Keratinocyte (primary cell): ENCODE data around the gene LYZL2. TPM values are rescaled to one million over a fixed set of nuclear protein-coding genes. Genes with fewer than 3 reads are reported as not detected.

Experiments used
- DNase-seq: peaks from one replicate; pipeline ENCODE4 v3.0.0-alpha.2; 2011; ENCODE audit warnings: low read depth, missing footprints, low spot score
- FAIRE-seq: peaks from 2 replicates; lab custom pipeline; 2011; peaks lifted over from hg19 to GRCh38; lab: Jason Lieb, UNC
- H2AFZ ChIP-seq: 2 replicates; pipeline ENCODE4 v1.6.0; 2012; ENCODE audit warnings: low read length, control low read depth, inconsistent platforms; ENCODE audit not compliant: control insufficient read depth
- H3K27ac ChIP-seq: 2 replicates; pipeline ENCODE4 v1.5.1; 2011; ENCODE audit warnings: low read length; ENCODE audit not compliant: control insufficient read depth, insufficient read depth
- H3K27me3 ChIP-seq: 3 replicates; pipeline ENCODE4 v1.6.0; 2011; ENCODE audit warnings: low read length; ENCODE audit not compliant: control insufficient read depth, insufficient read depth; ENCODE audit errors: extremely low read depth
- H3K36me3 ChIP-seq, 2 experiments: 2 replicates in 1 of 2; 3 replicates in 1 of 2; pipeline ENCODE4 v1.5.1; 2011; ENCODE audit warnings: low read length in 2 of 2, mild to moderate bottlenecking in 1 of 2; ENCODE audit not compliant: control insufficient read depth in 2 of 2, insufficient read depth in 2 of 2; ENCODE audit errors: extremely low read depth in 1 of 2
- H3K4me1 ChIP-seq: 3 replicates; pipeline ENCODE4 v1.5.1; 2011; ENCODE audit warnings: low read length; ENCODE audit not compliant: control insufficient read depth, insufficient read depth; ENCODE audit errors: extremely low read depth
- H3K4me2 ChIP-seq: 3 replicates; pipeline ENCODE4 v1.6.0; 2011; ENCODE audit warnings: low read depth, low read length; ENCODE audit not compliant: control insufficient read depth, insufficient read depth; ENCODE audit errors: extremely low read depth
- H3K4me3 ChIP-seq, 3 experiments: fragments of 200-600 bp in 1 of 3; sonication (generic) in 1 of 3; 2 replicates in 2 of 3; 3 replicates in 1 of 3; pipeline ENCODE4 v1.5.1; 2011 to 2016; ENCODE audit warnings: low read length in 3 of 3, mild to moderate bottlenecking in 3 of 3, control low read depth in 2 of 3, inconsistent platforms in 1 of 3, low read depth in 1 of 3, mixed read lengths in 1 of 3, mixed run types in 1 of 3, moderate library complexity in 1 of 3; ENCODE audit not compliant: control insufficient read depth in 2 of 3, insufficient read depth in 2 of 3; ENCODE audit errors: extremely low read depth in 1 of 3
- H3K79me2 ChIP-seq: 2 replicates; pipeline ENCODE4 v1.6.0; 2012; ENCODE audit warnings: low read length; ENCODE audit not compliant: control insufficient read depth, insufficient read depth
- H3K9ac ChIP-seq: 3 replicates; pipeline ENCODE4 v1.6.0; 2011; ENCODE audit warnings: low read length; ENCODE audit not compliant: control insufficient read depth, insufficient read depth; ENCODE audit errors: extremely low read depth
- H3K9me1 ChIP-seq: 3 replicates; pipeline ENCODE4 v1.6.0; 2011; ENCODE audit warnings: low read length; ENCODE audit not compliant: control insufficient read depth, insufficient read depth; ENCODE audit errors: extremely low read depth
- H3K9me3 ChIP-seq: 2 replicates; pipeline ENCODE4 v1.5.1; 2012; ENCODE audit warnings: low read depth, low read length; ENCODE audit not compliant: control insufficient read depth
- H4K20me1 ChIP-seq: 3 replicates; pipeline ENCODE4 v1.6.0; 2011; ENCODE audit warnings: low read length; ENCODE audit not compliant: control insufficient read depth, insufficient read depth; ENCODE audit errors: extremely low read depth
- CTCF ChIP-seq, 3 experiments: IDR thresholded peaks in 1 of 3; conservative IDR thresholded peaks in 1 of 3; optimal IDR thresholded peaks in 1 of 3; 2 replicates in 2 of 3; 3 replicates in 1 of 3; pipeline versions ENCODE3 to v1.5.1; 2011; ENCODE audit warnings: low read length in 3 of 3, mild to moderate bottlenecking in 3 of 3, moderate library complexity in 2 of 3, control low read depth in 1 of 3, inconsistent platforms in 1 of 3; ENCODE audit not compliant: insufficient read depth in 2 of 3; ENCODE audit errors: extremely low read depth in 1 of 3
- EZH2 ChIP-seq: IDR thresholded peaks from one replicate; pipeline ENCODE4 v1.6.1; 2012; ENCODE audit warnings: inconsistent platforms, mild to moderate bottlenecking, low read length, moderate library complexity
- dilution Hi-C: fragments of 300-500 bp; cut with MboI; formaldehyde crosslinking; loops from one replicate; pipeline ENCODE4 v1.7.0; 2020; ENCODE audit warnings: low sequenced_read_pairs; ENCODE audit not compliant: extremely low pct_ligation_motif_present
- polyA plus RNA-seq, 5 experiments: library from polyadenylated mRNA; depleted of rRNA in 3 of 5; stranded (reverse) in 3 of 5; stranded (forward) in 1 of 5; unstranded in 1 of 5; fragments of >200 nt; gene quantifications; 1 replicate in 1 of 5; 2 replicates in 3 of 5; 3 replicates in 1 of 5; pipeline versions ENCODE4 v1.2.1 to v1.2.3, GENCODE V29; 2011 to 2012; ENCODE audit warnings: missing spikeins in 2 of 5, low read depth in 1 of 5, low replicate concordance in 1 of 5

LYZL2 gene
- polyA plus RNA-seq, 1 donor (not counting 4 experiments of a cell fraction or from before 2014, with no cell fraction given): not detected

GRCh38 chr10:30586828-30587227, 42.7 kb downstream of the LYZL2 start:
- Histone ChIP-seq H3K4me2 (no peak overlapping the region), H3K9ac (no peak overlapping the region), H3K27me3 (no peaks in the 10 kb centered on the region), H3K79me2 (no peaks in the 10 kb centered on the region), H3K4me3 (no peak overlapping the region), H3K27ac (no peak overlapping the region), H3K9me1 (no peaks in the 10 kb centered on the region), H3K36me3 (no peaks in the 10 kb centered on the region), H2AFZ (no peak overlapping the region), H3K4me1 (no peaks in the 10 kb centered on the region), H4K20me1 (no peaks in the 10 kb centered on the region), H3K9me3 (no peaks in the 10 kb centered on the region)
- TF ChIP-seq CTCF (optimal IDR thresholded peaks at IDR 0.05 in 1 of 3, IDR thresholded peaks at IDR 0.05 in 1 of 3, conservative IDR thresholded peaks at IDR 0.05 in 1 of 3; ENCODE audit: extremely low read depth in 1 of 3, insufficient read depth in 2 of 3, low read length in 3 of 3) (no peak), EZH2 (no peak)
- no peak for DNase-seq
- dilution Hi-C loops: no loop called here
- no peak for FAIRE-seq

DNA sequence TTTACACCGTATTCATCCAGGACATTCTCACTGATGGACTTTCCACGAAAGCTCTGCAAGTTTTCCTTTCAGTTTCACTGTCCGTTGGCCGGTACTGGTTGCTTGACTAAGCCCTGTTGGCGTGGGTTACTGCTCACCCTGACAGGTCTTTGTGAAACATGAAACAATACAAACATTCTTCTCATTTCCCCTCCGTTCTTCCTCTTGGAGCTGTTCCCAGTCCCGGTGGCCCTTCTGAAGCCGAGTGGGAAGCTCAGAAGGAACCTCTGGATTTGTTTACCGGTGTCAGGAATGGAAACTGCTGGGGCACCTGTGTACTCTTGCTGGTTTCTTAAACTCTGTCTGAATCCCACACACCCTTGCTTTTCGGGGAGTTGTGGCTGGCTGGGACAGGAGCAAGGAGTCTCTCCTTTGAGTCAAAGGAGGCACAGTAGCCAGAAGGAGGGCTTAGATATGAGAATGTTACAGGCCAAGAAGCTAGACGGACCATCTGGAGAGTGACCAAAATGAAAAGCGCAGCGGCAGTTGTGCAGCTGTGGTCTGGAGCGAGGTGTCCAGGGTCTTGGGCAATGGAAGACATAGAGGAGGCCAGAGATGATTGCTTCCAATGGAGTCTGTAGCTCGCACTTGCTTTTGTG, 45.7 kb downstream of the LYZL2 start:
- FAIRE-seq (no peak), DNase-seq (no peak)
- TF ChIP-seq EZH2 (no peak), CTCF (optimal IDR thresholded peaks at IDR 0.05 in 1 of 3, IDR thresholded peaks at IDR 0.05 in 1 of 3, conservative IDR thresholded peaks at IDR 0.05 in 1 of 3; ENCODE audit: extremely low read depth in 1 of 3, insufficient read depth in 2 of 3, low read length in 3 of 3) (no peak)
- no peak overlapping the region for H3K27ac ChIP-seq
- peak overlapping the region; percentile 22 for H2AFZ ChIP-seq
- H3K9me1 ChIP-seq: no peaks in the 10 kb centered on the region
- H3K27me3 ChIP-seq: no peaks in the 10 kb centered on the region
- no peaks in the 10 kb centered on the region for H4K20me1 ChIP-seq
- dilution Hi-C loops: no loop called here
- peak overlapping the region; percentile 33 for H3K4me2 ChIP-seq
- no peak overlapping the region for H3K9ac ChIP-seq
- no peaks in the 10 kb centered on the region for H3K79me2 ChIP-seq
- H3K4me3 ChIP-seq: peak overlapping the region in 1 of 3 experiments; percentile 5
- H3K9me3 ChIP-seq: no peaks in the 10 kb centered on the region
- no peaks in the 10 kb centered on the region for H3K4me1 ChIP-seq
- H3K36me3 ChIP-seq: no peaks in the 10 kb centered on the region
